ENCODE results near the gene DPAGT1.
"Not testable (repeated sequence)": the region's sequence is repeated elsewhere in the genome, so short reads cannot be mapped to it uniquely, and the experiment has no call there.

Gene DPAGT1

GRCh38 chr11:119106564-119107537 is 5.2 kb upstream of the DPAGT1 start, which contains the start of gene C2CD2L:
C2CD2L (plus strand) TSS chr11:119107344; CDS start chr11:119107742, 398 bp downstream.
- H3K27me3 ChIP-seq (ENCODE audit: insufficient read depth, low read length): no peaks in the 10 kb centered on the region
- peaks cover 30% of the 10 kb centered on the region for H3K4me1 ChIP-seq (ENCODE audit: control insufficient read depth, insufficient read depth, low read length, unreplicated experiment)
- H3K27ac ChIP-seq (ENCODE audit: low read depth, low read length): peak within 1 kb of the TSS; percentile 72
- H2AFZ ChIP-seq (ENCODE audit: low read length, unreplicated experiment): peak within 1 kb of the TSS; percentile 85
- no peaks in the 10 kb centered on the region for H3K36me3 ChIP-seq (ENCODE audit: insufficient read depth, low read length)
- H3K4me3 ChIP-seq (ENCODE audit: low read depth, low read length): peak within 1 kb of the TSS; percentile 98
- H3K79me2 ChIP-seq (ENCODE audit: control insufficient read depth, insufficient read depth, low read length, unreplicated experiment): peaks cover 24% of the 10 kb centered on the region

- no peaks in the 10 kb centered on the region for H3K36me3 ChIP-seq (ENCODE audit: insufficient read depth, low read length)
- no peak overlapping the region for H3K4me3 ChIP-seq (ENCODE audit: low read depth, low read length)
- H3K27me3 ChIP-seq (ENCODE audit: insufficient read depth, low read length): no peaks in the 10 kb centered on the region
- H3K79me2 ChIP-seq (ENCODE audit: control insufficient read depth, insufficient read depth, low read length, unreplicated experiment): peaks cover 30% of the 10 kb centered on the region
- H3K4me1 ChIP-seq (ENCODE audit: control insufficient read depth, insufficient read depth, low read length, unreplicated experiment): peaks cover 27% of the 10 kb centered on the region
- H2AFZ ChIP-seq (ENCODE audit: low read length, unreplicated experiment): no peak overlapping the region
- no peak overlapping the region for H3K27ac ChIP-seq (ENCODE audit: low read depth, low read length)
Measured at GRCh38 chr11:119103793-119104192, 2.1 kb upstream of the DPAGT1 start.

- peaks cover 21% of the 10 kb centered on the region for H3K4me1 ChIP-seq (ENCODE audit: control insufficient read depth, insufficient read depth, low read length, unreplicated experiment)
- H3K36me3 ChIP-seq (ENCODE audit: insufficient read depth, low read length); H2AFZ ChIP-seq (ENCODE audit: low read length, unreplicated experiment); H3K27me3 ChIP-seq (ENCODE audit: insufficient read depth, low read length): not testable (repeated sequence)
- peak overlapping the region; percentile 92; the same call in 1 of the 2 replicates for H3K4me3 ChIP-seq (ENCODE audit: low read depth, low read length)
- H3K79me2 ChIP-seq (ENCODE audit: control insufficient read depth, insufficient read depth, low read length, unreplicated experiment): peaks cover 26% of the 10 kb centered on the region
- H3K27ac ChIP-seq (ENCODE audit: low read depth, low read length): peak overlapping the region; percentile 95
Measured at GRCh38 chr11:119103161-119103664, 1.6 kb upstream of the DPAGT1 start.

- Histone ChIP-seq H3K27ac (ENCODE audit: low read depth, low read length) (peak overlapping the region; percentile 95), H2AFZ (ENCODE audit: low read length, unreplicated experiment) (no peak overlapping the region), H3K4me3 (ENCODE audit: low read depth, low read length) (peak overlapping the region; percentile 92), H3K79me2 (ENCODE audit: control insufficient read depth, insufficient read depth, low read length, unreplicated experiment) (peaks cover 17% of the 10 kb centered on the region), H3K4me1 (ENCODE audit: control insufficient read depth, insufficient read depth, low read length, unreplicated experiment) (peaks cover 12% of the 10 kb centered on the region), H3K36me3 (ENCODE audit: insufficient read depth, low read length) (peaks cover 13% of the 10 kb centered on the region), H3K27me3 (ENCODE audit: insufficient read depth, low read length) (no peaks in the 10 kb centered on the region)
Measured at GRCh38 chr11:119100994-119101758, 477 bp downstream of the DPAGT1 start.

GRCh38 chr11:119100246-119100970 is 1.2 kb downstream of the DPAGT1 start:
- peaks cover 17% of the 10 kb centered on the region for H3K79me2 ChIP-seq (ENCODE audit: control insufficient read depth, insufficient read depth, low read length, unreplicated experiment)
- no peak overlapping the region for H3K27ac ChIP-seq (ENCODE audit: low read depth, low read length)
- peak overlapping the region; percentile 92 for H3K4me3 ChIP-seq (ENCODE audit: low read depth, low read length)
- no peaks in the 10 kb centered on the region for H3K27me3 ChIP-seq (ENCODE audit: insufficient read depth, low read length)
- H3K4me1 ChIP-seq (ENCODE audit: control insufficient read depth, insufficient read depth, low read length, unreplicated experiment): peaks cover 8% of the 10 kb centered on the region
- H2AFZ ChIP-seq (ENCODE audit: low read length, unreplicated experiment): no peak overlapping the region
- peaks cover 13% of the 10 kb centered on the region for H3K36me3 ChIP-seq (ENCODE audit: insufficient read depth, low read length)

DNA sequence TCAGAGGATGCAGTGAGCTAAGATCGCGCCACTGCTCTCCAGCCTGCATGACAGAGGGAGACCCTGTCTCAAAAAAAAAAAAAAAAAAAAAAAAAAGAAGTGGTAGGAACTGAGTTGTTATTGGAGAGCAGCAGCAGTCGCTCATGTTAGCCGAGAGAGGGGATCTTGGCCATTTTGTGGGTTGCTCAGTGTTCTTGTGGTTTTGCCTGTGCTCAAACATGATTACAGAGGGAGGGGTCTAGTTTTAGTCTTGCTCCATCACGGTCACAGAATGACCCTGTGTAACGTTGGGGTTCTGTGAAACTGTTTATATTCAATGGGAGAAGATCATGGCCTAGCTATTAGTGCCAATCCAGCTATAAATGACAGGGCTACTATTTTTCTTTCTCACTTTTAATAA is 1.9 kb downstream of the DPAGT1 start:
- H3K27ac ChIP-seq (ENCODE audit: low read depth, low read length): no peak overlapping the region

DNA sequence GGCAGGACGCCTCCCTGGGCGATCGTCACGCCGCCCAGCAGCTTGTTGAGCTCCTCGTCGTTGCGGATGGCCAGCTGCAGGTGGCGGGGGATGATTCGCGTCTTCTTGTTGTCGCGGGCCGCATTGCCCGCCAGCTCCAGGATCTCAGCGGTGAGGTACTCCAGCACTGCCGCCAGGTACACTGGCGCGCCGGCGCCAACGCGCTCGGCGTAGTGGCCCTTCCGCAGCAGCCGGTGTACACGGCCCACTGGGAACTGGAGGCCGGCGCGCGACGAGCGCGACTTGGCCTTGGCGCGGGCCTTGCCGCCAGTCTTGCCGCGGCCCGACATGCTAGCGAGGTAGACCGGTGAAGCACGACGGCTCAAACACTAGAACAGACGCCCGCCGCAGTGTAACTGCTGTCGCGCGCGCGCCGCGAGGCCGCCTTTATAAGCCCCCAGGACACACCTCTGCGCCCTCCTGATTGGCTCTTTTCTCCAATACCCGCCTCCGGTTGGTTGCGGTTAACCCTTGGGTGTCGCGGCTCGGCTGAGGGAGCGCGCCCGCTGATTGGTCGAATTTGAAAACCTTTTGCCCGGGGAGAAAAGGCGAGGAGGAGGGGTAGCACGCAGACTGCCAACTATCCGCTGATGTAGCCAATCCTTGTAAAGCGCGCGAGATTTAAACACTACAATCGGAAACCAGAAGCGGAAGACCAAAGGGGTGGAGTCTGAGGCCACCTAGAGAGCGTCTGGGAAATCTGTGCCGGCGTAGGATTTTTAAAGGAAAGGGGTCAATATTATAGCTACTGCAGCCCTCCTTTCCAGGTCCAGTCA is 6.4 kb downstream of the DPAGT1 start:
- H3K79me2 ChIP-seq (ENCODE audit: control insufficient read depth, insufficient read depth, low read length, unreplicated experiment): peaks cover 41% of the 10 kb centered on the region

More for the DNA sequence above, 1.9 kb downstream of the DPAGT1 start:
- peaks cover 22% of the 10 kb centered on the region for H3K79me2 ChIP-seq (ENCODE audit: control insufficient read depth, insufficient read depth, low read length, unreplicated experiment)
- peaks cover 8% of the 10 kb centered on the region for H3K4me1 ChIP-seq (ENCODE audit: control insufficient read depth, insufficient read depth, low read length, unreplicated experiment)
- H3K27me3 ChIP-seq (ENCODE audit: insufficient read depth, low read length): no peaks in the 10 kb centered on the region
- no peak overlapping the region for H2AFZ ChIP-seq (ENCODE audit: low read length, unreplicated experiment)
- peaks cover 13% of the 10 kb centered on the region for H3K36me3 ChIP-seq (ENCODE audit: insufficient read depth, low read length)
- peak overlapping the region; percentile 92; the same call in 1 of the 2 replicates for H3K4me3 ChIP-seq (ENCODE audit: low read depth, low read length)

DNA sequence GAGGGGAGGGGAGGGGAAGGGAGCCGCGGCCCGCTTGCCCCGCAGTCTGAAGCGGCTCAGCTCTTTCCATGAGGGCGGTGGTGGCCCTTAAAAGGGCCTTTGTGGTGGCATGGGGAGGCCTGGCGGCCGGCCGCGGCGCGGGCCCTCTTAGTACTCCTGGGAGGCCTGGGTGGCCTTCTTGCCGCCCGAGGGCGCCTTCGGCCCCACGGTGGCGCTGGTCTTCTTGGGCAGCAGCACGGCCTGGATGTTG is 6.9 kb downstream of the DPAGT1 start:
- Histone ChIP-seq H3K27me3 (ENCODE audit: insufficient read depth, low read length) (no peaks in the 10 kb centered on the region), H3K4me1 (ENCODE audit: control insufficient read depth, insufficient read depth, low read length, unreplicated experiment) (peaks cover 15% of the 10 kb centered on the region), H3K27ac (ENCODE audit: low read depth, low read length) (peak overlapping the region; percentile 61), H2AFZ (ENCODE audit: low read length, unreplicated experiment) (no peak overlapping the region), H3K79me2 (ENCODE audit: control insufficient read depth, insufficient read depth, low read length, unreplicated experiment) (peaks cover 35% of the 10 kb centered on the region), H3K36me3 (ENCODE audit: insufficient read depth, low read length) (peaks cover 22% of the 10 kb centered on the region), H3K4me3 (ENCODE audit: low read depth, low read length) (peak overlapping the region; percentile 98)

More for the DNA sequence above, 6.4 kb downstream of the DPAGT1 start:
- no peak overlapping the region for H2AFZ ChIP-seq (ENCODE audit: low read length, unreplicated experiment)
- peak overlapping the region; percentile 61 for H3K27ac ChIP-seq (ENCODE audit: low read depth, low read length)
- peak overlapping the region; percentile 98 for H3K4me3 ChIP-seq (ENCODE audit: low read depth, low read length)
- no peaks in the 10 kb centered on the region for H3K27me3 ChIP-seq (ENCODE audit: insufficient read depth, low read length)
- H3K4me1 ChIP-seq (ENCODE audit: control insufficient read depth, insufficient read depth, low read length, unreplicated experiment): peaks cover 15% of the 10 kb centered on the region
- H3K36me3 ChIP-seq (ENCODE audit: insufficient read depth, low read length): peaks cover 22% of the 10 kb centered on the region

- Histone ChIP-seq H3K27ac (ENCODE audit: low read depth, low read length) (peak overlapping the region; percentile 61), H3K4me1 (ENCODE audit: control insufficient read depth, insufficient read depth, low read length, unreplicated experiment) (peaks cover 15% of the 10 kb centered on the region), H3K79me2 (ENCODE audit: control insufficient read depth, insufficient read depth, low read length, unreplicated experiment) (peaks cover 34% of the 10 kb centered on the region), H3K27me3 (ENCODE audit: insufficient read depth, low read length) (no peaks in the 10 kb centered on the region), H3K4me3 (ENCODE audit: low read depth, low read length) (peak overlapping the region; percentile 98), H2AFZ (ENCODE audit: low read length, unreplicated experiment) (no peak overlapping the region), H3K36me3 (ENCODE audit: insufficient read depth, low read length) (peaks cover 22% of the 10 kb centered on the region)
Measured at GRCh38 chr11:119093942-119094815, 7.5 kb downstream of the DPAGT1 start.

Measured in ACC112 (cell line).